Measurements from ENCODE around the gene ZFYVE28.

The ZFYVE28 gene

DNA sequence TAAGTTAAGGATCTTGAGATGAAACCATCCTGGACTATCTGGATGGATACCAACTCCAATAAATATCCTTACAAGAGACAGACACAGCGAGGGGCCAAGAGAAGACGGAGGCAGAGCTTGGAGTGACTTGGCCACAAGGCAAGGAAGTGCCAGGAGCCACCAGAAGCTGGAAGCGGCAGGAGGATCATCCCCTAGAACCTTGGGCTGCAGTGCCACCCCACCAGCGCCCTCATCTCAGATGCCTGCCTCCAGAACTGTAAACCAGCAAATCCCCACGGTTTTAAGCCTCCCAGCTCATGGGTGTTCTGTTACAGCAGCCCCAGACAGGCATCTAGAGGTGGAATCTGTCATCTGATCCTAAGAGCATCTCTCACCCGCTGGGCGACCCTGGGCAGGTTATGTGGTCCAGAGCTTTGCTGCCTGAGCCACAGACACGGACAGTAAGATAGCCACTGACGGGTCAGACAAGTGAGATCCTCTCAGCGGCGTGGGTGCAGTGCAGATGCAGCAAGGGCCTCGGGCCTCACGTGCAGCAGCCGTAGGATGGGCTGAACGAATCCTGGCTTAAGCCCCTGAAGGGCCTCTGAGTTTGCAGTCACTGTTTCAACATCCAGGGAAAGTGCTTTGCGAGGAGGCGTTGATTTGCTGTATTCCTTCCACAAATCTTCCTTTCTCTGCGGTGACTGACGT lies 131.4 kb downstream of the ZFYVE28 start:
- TF ChIP-seq CEBPB (IDR thresholded peaks at IDR 0.05) = no peak
- no peak for TF ChIP-seq EGR1 (IDR thresholded peaks at IDR 0.05)
- TF ChIP-seq RAD21 (IDR thresholded peaks at IDR 0.05; ENCODE audit: low read depth) = peak; percentile 2; the same call in 1 of the 2 replicates
- TF ChIP-seq EP300 (IDR thresholded peaks at IDR 0.05; ENCODE audit: borderline replicate concordance) = no peak

DNA sequence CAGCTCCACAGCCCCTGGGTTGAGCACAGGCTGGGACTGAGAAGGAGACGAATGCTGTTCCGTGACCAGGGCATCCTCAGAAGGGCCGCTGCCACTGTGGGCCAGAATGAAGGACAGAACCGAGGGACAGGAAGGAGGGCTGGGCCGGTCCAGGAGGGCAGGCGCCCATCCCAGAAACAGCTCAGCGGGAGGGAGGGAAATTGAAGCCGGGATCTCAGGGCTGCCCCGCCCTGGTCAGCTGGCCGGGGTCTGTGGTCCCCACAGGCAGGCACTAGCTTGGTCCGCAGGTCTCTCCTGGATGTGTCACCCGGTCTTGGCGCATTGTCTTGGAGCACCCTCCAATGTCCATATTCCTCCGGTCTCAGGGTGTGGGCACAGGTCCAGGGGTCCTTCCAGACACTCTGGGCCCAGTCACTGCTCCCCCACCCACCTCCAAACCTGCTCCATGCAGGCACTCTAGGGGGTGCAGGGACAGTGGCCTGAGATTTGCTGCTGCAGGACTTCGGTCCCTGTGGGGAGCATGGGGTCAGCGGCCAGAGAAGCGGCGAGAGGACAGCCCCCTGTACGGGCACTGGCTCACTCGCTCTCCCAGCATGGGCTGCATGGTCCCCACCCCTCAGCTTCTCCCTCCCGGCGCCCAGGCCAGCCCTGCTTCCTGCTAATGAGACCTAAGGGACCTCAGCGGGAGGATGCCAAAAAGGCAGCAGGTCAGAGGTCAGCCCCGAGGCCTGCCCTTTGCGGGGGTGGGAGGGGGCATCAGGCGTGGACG lies 132.6 kb downstream of the ZFYVE28 start:
- TF ChIP-seq ZBTB7A (IDR thresholded peaks at IDR 0.05; ENCODE audit: low read depth) = no peak
- TF ChIP-seq REST (IDR thresholded peaks at IDR 0.05; ENCODE audit: low read depth) = no peak
- TF ChIP-seq CREB1 (IDR thresholded peaks at IDR 0.05; ENCODE audit: low read depth) = no peak
- no peak for TF ChIP-seq EP300 (IDR thresholded peaks at IDR 0.05; ENCODE audit: borderline replicate concordance)
- TF ChIP-seq EGR1 (IDR thresholded peaks at IDR 0.05) = no peak
- no peak for TF ChIP-seq TEAD4 (IDR thresholded peaks at IDR 0.05)
- no peak for TF ChIP-seq TCF12 (IDR thresholded peaks at IDR 0.05; ENCODE audit: low read depth)
- TF ChIP-seq, protein P1, sequence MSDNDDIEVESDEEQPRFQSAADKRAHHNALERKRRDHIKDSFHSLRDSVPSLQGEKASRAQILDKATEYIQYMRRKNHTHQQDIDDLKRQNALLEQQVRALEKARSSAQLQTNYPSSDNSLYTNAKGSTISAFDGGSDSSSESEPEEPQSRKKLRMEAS (IDR thresholded peaks at IDR 0.05) = no peak
- TF ChIP-seq, protein P2, sequence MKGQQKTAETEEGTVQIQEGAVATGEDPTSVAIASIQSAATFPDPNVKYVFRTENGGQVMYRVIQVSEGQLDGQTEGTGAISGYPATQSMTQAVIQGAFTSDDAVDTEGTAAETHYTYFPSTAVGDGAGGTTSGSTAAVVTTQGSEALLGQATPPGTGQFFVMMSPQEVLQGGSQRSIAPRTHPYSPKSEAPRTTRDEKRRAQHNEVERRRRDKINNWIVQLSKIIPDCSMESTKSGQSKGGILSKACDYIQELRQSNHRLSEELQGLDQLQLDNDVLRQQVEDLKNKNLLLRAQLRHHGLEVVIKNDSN (IDR thresholded peaks at IDR 0.05) = no peak
- no peak for TF ChIP-seq YY1 (IDR thresholded peaks at IDR 0.05; ENCODE audit: low read depth)
- no peak for TF ChIP-seq CEBPB (IDR thresholded peaks at IDR 0.05)
- TF ChIP-seq NFIC (IDR thresholded peaks at IDR 0.05) = no peak

- TF ChIP-seq, protein P1 (IDR thresholded peaks at IDR 0.05) = no peak
- TF ChIP-seq RAD21 (IDR thresholded peaks at IDR 0.05; ENCODE audit: low read depth) (no peak), NFIC (IDR thresholded peaks at IDR 0.05) (no peak), FOXM1 (IDR thresholded peaks at IDR 0.05; ENCODE audit: borderline replicate concordance, low read depth) (no peak), CREB1 (IDR thresholded peaks at IDR 0.05; ENCODE audit: low read depth) (no peak), REST (IDR thresholded peaks at IDR 0.05; ENCODE audit: low read depth) (no peak), TEAD4 (IDR thresholded peaks at IDR 0.05) (no peak), EGR1 (IDR thresholded peaks at IDR 0.05) (no peak), EP300 (IDR thresholded peaks at IDR 0.05; ENCODE audit: borderline replicate concordance) (no peak)
These were observed 133.4 kb downstream of the ZFYVE28 start for GRCh38 chr4:2284934-2285612.

- no peak for TF ChIP-seq CEBPB (IDR thresholded peaks at IDR 0.05)
- TF ChIP-seq, protein P2 (IDR thresholded peaks at IDR 0.05) = no peak
These were observed 134.1 kb downstream of the ZFYVE28 start for GRCh38 chr4:2284161-2284933.

DNA sequence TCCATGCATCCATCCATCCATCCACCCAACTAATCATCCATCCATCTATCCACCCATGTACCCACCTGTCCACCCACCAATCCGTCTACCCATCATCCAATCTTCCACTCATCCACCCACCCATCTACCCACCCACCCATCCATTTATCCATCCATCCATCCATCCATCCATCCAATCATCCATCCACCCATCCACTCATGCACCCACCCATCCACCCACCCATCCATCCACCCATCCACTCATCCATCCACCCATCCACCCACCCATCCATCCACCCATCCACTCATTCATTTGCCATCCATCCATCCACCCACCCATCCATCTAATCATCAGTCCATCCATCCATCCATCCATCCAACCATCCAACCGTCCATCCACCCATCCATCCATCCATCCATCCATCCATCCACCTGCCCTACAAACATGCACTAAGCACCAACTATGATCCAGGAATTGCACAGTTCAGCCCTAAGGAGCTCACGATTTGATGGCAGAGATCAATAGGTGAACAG lies 135.2 kb downstream of the ZFYVE28 start:
- TF ChIP-seq, protein P2 (IDR thresholded peaks at IDR 0.05) = no peak
- TF ChIP-seq TAF1 (IDR thresholded peaks at IDR 0.05; ENCODE audit: low read depth) (no peak), YY1 (IDR thresholded peaks at IDR 0.05; ENCODE audit: low read depth) (no peak), ZBTB7A (IDR thresholded peaks at IDR 0.05; ENCODE audit: low read depth) (no peak), CREB1 (IDR thresholded peaks at IDR 0.05; ENCODE audit: low read depth) (no peak), TCF12 (IDR thresholded peaks at IDR 0.05; ENCODE audit: low read depth) (no peak), NFIC (IDR thresholded peaks at IDR 0.05) (no peak), CEBPB (IDR thresholded peaks at IDR 0.05) (no peak), EP300 (IDR thresholded peaks at IDR 0.05; ENCODE audit: borderline replicate concordance) (no peak), RAD21 (IDR thresholded peaks at IDR 0.05; ENCODE audit: low read depth) (no peak), REST (IDR thresholded peaks at IDR 0.05; ENCODE audit: low read depth) (no peak), FOXM1 (IDR thresholded peaks at IDR 0.05; ENCODE audit: borderline replicate concordance, low read depth) (no peak), TEAD4 (IDR thresholded peaks at IDR 0.05) (no peak), EGR1 (IDR thresholded peaks at IDR 0.05) (no peak)
- TF ChIP-seq, protein P1 (IDR thresholded peaks at IDR 0.05) = no peak
